A673 (cell line): ENCODE data around the gene MANSC1. TPM values are rescaled to one million over a fixed set of nuclear protein-coding genes. Genes with fewer than 3 reads are reported as not detected.

Experiments
- BruUV-seq: library from RNA; stranded (reverse); fragments of 400-500 nt; replicated peaks from 2 replicates; lab custom pipeline; 2021; lab: Mats Ljungman, UMichigan
- CTCF ChIA-PET: fragments of 300-600 bp; sonication (Branson Sonifier 250); formaldehyde crosslinking; loops from one replicate; lab custom pipeline; 2022; ENCODE audit warnings: antibody characterized with exemption; lab: Charles Lee
- POLR2A ChIA-PET: fragments of 300-600 bp; sonication (Branson Sonifier 250); formaldehyde crosslinking; loops from one replicate; lab custom pipeline; 2022; ENCODE audit warnings: antibody characterized with exemption; ENCODE audit not compliant: low non-redundant PET; lab: Charles Lee
- DNase-seq: peaks from one replicate; pipeline ENCODE4 v3.0.0-alpha.2; 2015; ENCODE audit warnings: low spot score
- H3K27ac ChIP-seq: fragments of 200-600 bp; sonication (generic); 2 replicates; pipeline ENCODE4 v1.5.1; 2016; ENCODE audit warnings: mixed run types, low read depth, mild to moderate bottlenecking, mixed read lengths, antibody characterized with exemption, low read length; ENCODE audit not compliant: poor library complexity, severe bottlenecking
- H3K27me3 ChIP-seq: fragments of 200-600 bp; sonication (generic); replicated peaks from 2 replicates; pipeline ENCODE4 v1.6.1; 2017; ENCODE audit warnings: mixed run types, low read depth, mild to moderate bottlenecking, mixed read lengths, antibody characterized with exemption, low read length; ENCODE audit not compliant: insufficient read depth, poor library complexity
- H3K36me3 ChIP-seq: fragments of 200-600 bp; sonication (generic); 2 replicates; pipeline ENCODE4 v1.6.1; 2016; ENCODE audit warnings: mixed run types, mild to moderate bottlenecking, mixed read lengths, antibody characterized with exemption, low read length; ENCODE audit not compliant: insufficient read depth, poor library complexity, severe bottlenecking
- H3K4me1 ChIP-seq: fragments of 200-600 bp; sonication (generic); 2 replicates; pipeline ENCODE4 v1.6.1; 2017; ENCODE audit warnings: mixed run types, mild to moderate bottlenecking, mixed read lengths, antibody characterized with exemption, low read length; ENCODE audit not compliant: insufficient read depth, poor library complexity, severe bottlenecking
- H3K4me3 ChIP-seq: fragments of 200-600 bp; sonication (generic); 2 replicates; pipeline ENCODE4 v1.5.1; 2016; ENCODE audit warnings: low read depth, mixed run types, mild to moderate bottlenecking, mixed read lengths, low read length; ENCODE audit not compliant: poor library complexity, severe bottlenecking
- H3K9me3 ChIP-seq: fragments of 200-600 bp; sonication (generic); 2 replicates; pipeline ENCODE4 v1.6.1; 2016; ENCODE audit warnings: mixed run types, low read depth, mild to moderate bottlenecking, mixed read lengths, antibody characterized with exemption, low read length; ENCODE audit not compliant: poor library complexity, severe bottlenecking
- EZH2 ChIP-seq: fragments of 200-600 bp; sonication (generic); IDR thresholded peaks from 2 replicates; pipeline ENCODE4 v1.6.1; 2017; ENCODE audit warnings: borderline replicate concordance, low read depth, mild to moderate bottlenecking, mixed read lengths, antibody characterized with exemption, low read length; ENCODE audit not compliant: poor library complexity, severe bottlenecking
- intact Hi-C: fragments of 100-400 bp; cut with micrococcal nuclease; formaldehyde crosslinking; loops from one replicate; pipeline ENCODE4 v1.10.0; 2022; ENCODE audit not compliant: unreplicated experiment
- total RNA-seq: library from RNA; stranded (reverse); gene quantifications from 2 replicates; pipeline ENCODE4 v1.2.3, GENCODE V29; 2021
- TF ChIP-seq, protein P1 (sequence below): fragments of 300-800, 200-600 bp; sonication (generic); conservative IDR thresholded peaks from 2 replicates; pipeline ENCODE4 v1.5.1; 2017; ENCODE audit warnings: low read depth, mild to moderate bottlenecking, antibody characterized with exemption, low read length, moderate library complexity, mixed read lengths

The MANSC1 gene
- total RNA-seq, 1 experiment from 2014 or later = 10.5 TPM

DNA sequence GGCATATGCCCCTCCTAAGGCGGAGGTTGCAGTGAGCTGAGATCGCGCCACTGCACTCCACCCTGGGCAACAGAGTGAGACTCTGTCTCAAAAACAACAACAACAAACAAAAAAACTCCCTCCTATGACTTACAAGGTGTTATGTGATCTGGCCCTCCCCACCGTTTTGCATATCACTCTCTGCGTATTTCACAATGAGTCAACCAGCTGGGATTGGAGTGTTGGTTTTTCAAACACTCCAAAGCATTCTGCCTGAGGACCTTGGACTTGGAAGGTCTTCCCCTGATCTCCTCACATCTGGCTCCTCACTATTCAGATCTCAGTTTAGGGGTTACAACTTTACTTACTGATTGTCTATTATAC is 14.0 kb downstream of the MANSC1 start:
- intact Hi-C loops = no loop called here
- no TSS peak for BruUV-seq
- ChIA-PET POLR2A (no interaction called here), CTCF (no interaction called here)
- Histone ChIP-seq H3K9me3 (no peaks in the 10 kb centered on the region), H3K27me3 (no peaks in the 10 kb centered on the region), H3K36me3 (no peaks in the 10 kb centered on the region), H3K4me1 (peaks cover 24% of the 10 kb centered on the region), H3K4me3 (no peak overlapping the region), H3K27ac (no peak overlapping the region)
- no peak for TF ChIP-seq EZH2
- TF ChIP-seq, protein P1, sequence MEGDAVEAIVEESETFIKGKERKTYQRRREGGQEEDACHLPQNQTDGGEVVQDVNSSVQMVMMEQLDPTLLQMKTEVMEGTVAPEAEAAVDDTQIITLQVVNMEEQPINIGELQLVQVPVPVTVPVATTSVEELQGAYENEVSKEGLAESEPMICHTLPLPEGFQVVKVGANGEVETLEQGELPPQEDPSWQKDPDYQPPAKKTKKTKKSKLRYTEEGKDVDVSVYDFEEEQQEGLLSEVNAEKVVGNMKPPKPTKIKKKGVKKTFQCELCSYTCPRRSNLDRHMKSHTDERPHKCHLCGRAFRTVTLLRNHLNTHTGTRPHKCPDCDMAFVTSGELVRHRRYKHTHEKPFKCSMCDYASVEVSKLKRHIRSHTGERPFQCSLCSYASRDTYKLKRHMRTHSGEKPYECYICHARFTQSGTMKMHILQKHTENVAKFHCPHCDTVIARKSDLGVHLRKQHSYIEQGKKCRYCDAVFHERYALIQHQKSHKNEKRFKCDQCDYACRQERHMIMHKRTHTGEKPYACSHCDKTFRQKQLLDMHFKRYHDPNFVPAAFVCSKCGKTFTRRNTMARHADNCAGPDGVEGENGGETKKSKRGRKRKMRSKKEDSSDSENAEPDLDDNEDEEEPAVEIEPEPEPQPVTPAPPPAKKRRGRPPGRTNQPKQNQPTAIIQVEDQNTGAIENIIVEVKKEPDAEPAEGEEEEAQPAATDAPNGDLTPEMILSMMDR = no peak
- DNase-seq = no peak

DNA sequence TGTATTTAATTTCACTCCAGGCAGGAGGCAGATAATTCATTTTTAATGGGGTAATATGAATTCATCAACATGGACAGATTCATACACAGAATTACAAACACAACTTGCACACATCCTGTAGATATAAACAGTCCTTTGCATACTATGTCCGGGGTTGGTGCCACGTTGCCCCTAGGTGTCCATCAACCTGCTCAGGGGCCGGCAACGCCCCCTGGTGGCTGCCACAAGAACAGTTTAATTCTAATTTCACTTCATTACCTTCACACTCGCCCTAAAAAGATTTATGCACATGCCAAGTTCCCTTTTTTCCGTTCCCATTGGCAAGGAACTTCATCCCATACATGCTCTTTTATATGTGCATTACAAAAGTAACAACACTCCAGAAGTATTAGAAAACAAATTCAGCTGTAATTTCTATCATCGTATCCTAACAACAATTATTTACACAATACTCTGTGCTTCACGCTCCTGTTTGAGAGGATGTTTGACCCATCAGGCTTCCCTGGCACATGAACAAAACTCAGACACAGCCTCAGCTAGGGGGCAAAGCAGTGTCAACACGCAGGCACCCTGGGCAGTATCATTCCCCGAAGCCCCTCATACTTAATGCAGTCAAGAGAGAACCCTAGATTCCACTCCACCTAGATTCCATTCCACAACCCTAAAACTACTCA is 15.5 kb downstream of the MANSC1 start:
- peak; percentile 75 for DNase-seq
- intact Hi-C loops = loop anchor here (1.0 to 5.0 kb wide), 2 partner anchors 87 to 253 kb away; no protein-coding TSS in a partner anchor
- H3K36me3 ChIP-seq = no peaks in the 10 kb centered on the region
- H3K4me1 ChIP-seq = peaks cover 24% of the 10 kb centered on the region
- no peaks in the 10 kb centered on the region for H3K9me3 ChIP-seq
- CTCF ChIA-PET = interaction anchor here (0.7 to 2.6 kb wide), 3 partner anchors 252 to 479 kb away, joined by 3 to 11 read pairs (median 4); no protein-coding TSS in a partner anchor
- H3K4me3 ChIP-seq = no peak overlapping the region
- no TSS peak for BruUV-seq
- no peak for TF ChIP-seq EZH2
- TF ChIP-seq, protein P1 = peak; percentile 93
- H3K27me3 ChIP-seq = no peaks in the 10 kb centered on the region
- POLR2A ChIA-PET = no interaction called here
- H3K27ac ChIP-seq = peak overlapping the region; percentile 65

DNA sequence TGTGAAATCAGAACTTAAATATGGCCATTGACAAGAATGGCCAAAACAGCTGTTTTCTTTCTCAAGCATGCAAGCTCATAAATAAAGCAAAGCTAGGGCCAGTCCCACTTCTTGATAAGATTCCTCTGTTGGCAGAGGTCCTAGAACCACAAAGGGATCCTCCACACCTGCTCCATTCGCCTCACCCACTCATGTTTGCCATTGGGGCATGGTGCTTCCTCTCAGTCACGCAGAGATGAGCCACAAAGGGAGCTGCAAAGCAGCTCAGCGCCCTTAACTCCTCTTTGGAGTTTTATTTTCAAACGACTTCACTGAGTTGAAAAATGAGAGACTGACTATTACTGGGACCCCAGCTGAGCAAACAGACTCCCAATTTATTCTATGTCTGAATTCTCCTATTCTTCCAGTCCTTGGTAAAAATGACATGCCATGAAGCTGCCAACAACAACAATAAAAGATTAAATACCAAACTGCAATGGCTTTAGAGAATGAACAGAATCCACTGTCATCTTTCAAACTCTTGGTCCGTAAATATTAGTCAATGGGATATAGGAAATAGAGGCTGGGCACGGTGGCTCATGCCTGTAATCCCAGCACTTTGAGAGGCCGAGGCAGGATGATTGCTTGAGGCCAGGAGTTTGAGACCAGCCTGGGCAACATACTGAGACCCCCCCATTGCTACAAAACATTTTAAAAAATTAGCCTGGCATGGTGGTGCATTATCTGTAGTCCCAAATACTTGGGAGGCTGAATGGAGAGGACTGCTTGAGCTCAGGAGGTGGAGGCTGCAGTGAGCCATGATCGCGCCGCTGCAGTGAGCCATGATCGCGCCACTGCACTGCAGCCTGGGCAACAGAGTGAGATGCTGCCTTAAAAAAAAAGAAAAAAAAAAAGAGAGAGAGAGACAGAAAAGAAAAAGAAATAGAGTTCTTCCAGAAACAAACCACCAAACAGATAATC is 16.4 kb downstream of the MANSC1 start:
- peak overlapping the region; percentile 65 for H3K27ac ChIP-seq
- no peaks in the 10 kb centered on the region for H3K27me3 ChIP-seq
- no peaks in the 10 kb centered on the region for H3K9me3 ChIP-seq
- H3K4me1 ChIP-seq = peaks cover 28% of the 10 kb centered on the region
- DNase-seq = peak; percentile 77
- intact Hi-C loops = loop anchor here (1.0 to 5.0 kb wide), 2 partner anchors 86 to 252 kb away; no protein-coding TSS in a partner anchor
- no TSS peak for BruUV-seq
- CTCF ChIA-PET = interaction anchor here (0.7 to 2.6 kb wide), 3 partner anchors 252 to 478 kb away, joined by 3 to 11 read pairs (median 4); no protein-coding TSS in a partner anchor
- H3K4me3 ChIP-seq = no peak overlapping the region
- TF ChIP-seq EZH2 = no peak
- TF ChIP-seq, protein P1 = no peak
- POLR2A ChIA-PET = no interaction called here
- H3K36me3 ChIP-seq = no peaks in the 10 kb centered on the region
